ENCODE data around the gene CTIF.
A peak's percentile ranks its signal among the peaks of the same experiment; 100 is the strongest.

Gene CTIF

GRCh38 chr18:48771641-48772375 lies 233.0 kb downstream of the CTIF start:
- no peak for TF ChIP-seq CTCF (IDR thresholded peaks at IDR 0.05)
- Histone ChIP-seq H3K27me3 (ENCODE audit: control insufficient read depth, insufficient read depth, low read length) (no peaks in the 10 kb centered on the region), H2AFZ (peak overlapping the region; percentile 54), H3K4me3 (ENCODE audit: low read depth, low read length) (no peak overlapping the region), H3K9me3 (ENCODE audit: control insufficient read depth, low read length) (no peaks in the 10 kb centered on the region), H3K4me1 (peaks cover 4% of the 10 kb centered on the region), H3K36me3 (ENCODE audit: control insufficient read depth, insufficient read depth, low read length) (no peaks in the 10 kb centered on the region), H3K79me2 (peaks cover 2% of the 10 kb centered on the region), H3K9ac (no peak overlapping the region), H3K4me2 (ENCODE audit: low read length) (no peak overlapping the region), H3K27ac (peak overlapping the region; percentile 59)

DNA sequence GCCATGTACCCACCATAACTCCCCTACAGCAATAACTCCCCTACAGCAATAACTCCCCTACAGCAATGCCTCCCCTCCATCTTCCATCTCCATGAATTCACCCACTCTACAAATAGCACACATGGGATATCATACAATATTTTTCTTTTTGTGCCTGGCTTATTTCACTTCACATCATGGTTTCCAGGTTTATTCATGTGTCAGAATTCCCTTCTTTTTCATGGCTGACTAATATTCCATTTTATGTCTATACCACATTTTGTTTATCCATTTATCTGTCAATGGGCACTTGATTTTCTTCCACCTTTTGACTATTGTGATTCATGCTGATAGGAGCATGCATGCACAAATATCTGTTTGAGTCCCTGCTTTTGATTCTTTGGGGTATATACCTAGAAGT lies 233.6 kb downstream of the CTIF start:
- no peak overlapping the region for H2AFZ ChIP-seq
- no peak overlapping the region for H3K4me3 ChIP-seq (ENCODE audit: low read depth, low read length)
- TF ChIP-seq CTCF (IDR thresholded peaks at IDR 0.05) = no peak
- H3K9me3 ChIP-seq (ENCODE audit: control insufficient read depth, low read length) = no peaks in the 10 kb centered on the region
- H3K36me3 ChIP-seq (ENCODE audit: control insufficient read depth, insufficient read depth, low read length) = no peaks in the 10 kb centered on the region
- H3K27ac ChIP-seq = no peak overlapping the region
- peaks cover 7% of the 10 kb centered on the region for H3K4me1 ChIP-seq
- no peak overlapping the region for H3K9ac ChIP-seq
- H3K4me2 ChIP-seq (ENCODE audit: low read length) = no peak overlapping the region
- H3K79me2 ChIP-seq = peaks cover 2% of the 10 kb centered on the region
- no peaks in the 10 kb centered on the region for H3K27me3 ChIP-seq (ENCODE audit: control insufficient read depth, insufficient read depth, low read length)

GRCh38 chr18:48773821-48774220 lies 235.0 kb downstream of the CTIF start:
- no peak overlapping the region for H2AFZ ChIP-seq

GRCh38 chr18:48774941-48775340 lies 236.1 kb downstream of the CTIF start:
- H3K27me3 ChIP-seq (ENCODE audit: control insufficient read depth, insufficient read depth, low read length) = no peaks in the 10 kb centered on the region
- no peak for TF ChIP-seq CTCF (IDR thresholded peaks at IDR 0.05)
- H3K9me3 ChIP-seq (ENCODE audit: control insufficient read depth, low read length) = no peaks in the 10 kb centered on the region
- no peak overlapping the region for H3K4me3 ChIP-seq (ENCODE audit: low read depth, low read length)
- H3K9ac ChIP-seq = no peak overlapping the region
- no peaks in the 10 kb centered on the region for H3K36me3 ChIP-seq (ENCODE audit: control insufficient read depth, insufficient read depth, low read length)
- no peak overlapping the region for H2AFZ ChIP-seq
- H3K4me2 ChIP-seq (ENCODE audit: low read length) = no peak overlapping the region
- H3K27ac ChIP-seq = no peak overlapping the region
- H3K4me1 ChIP-seq = peaks cover 12% of the 10 kb centered on the region
- peaks cover 2% of the 10 kb centered on the region for H3K79me2 ChIP-seq

More at GRCh38 chr18:48773821-48774220, 235.0 kb downstream of the CTIF start:
- Histone ChIP-seq H3K27ac (no peak overlapping the region), H3K36me3 (ENCODE audit: control insufficient read depth, insufficient read depth, low read length) (no peaks in the 10 kb centered on the region), H3K27me3 (ENCODE audit: control insufficient read depth, insufficient read depth, low read length) (no peaks in the 10 kb centered on the region), H3K4me3 (ENCODE audit: low read depth, low read length) (no peak overlapping the region), H3K9me3 (ENCODE audit: control insufficient read depth, low read length) (no peaks in the 10 kb centered on the region), H3K79me2 (peaks cover 2% of the 10 kb centered on the region), H3K4me2 (ENCODE audit: low read length) (no peak overlapping the region), H3K4me1 (peaks cover 7% of the 10 kb centered on the region), H3K9ac (no peak overlapping the region)
- TF ChIP-seq CTCF (IDR thresholded peaks at IDR 0.05) = no peak
